Tibial nerve (tissue), 3 donors: ENCODE measurements around the gene RABEP2.

ENCODE experiments used
- CTCF ChIP-seq, 5 experiments: fragments of 200-600 bp in 3 of 5; fragments of 450-650 bp in 2 of 5; sonication (generic) in 3 of 5; IDR thresholded peaks; one replicate each; pipeline ENCODE4 v1.5.1; 2016 to 2019; ENCODE audit warnings: antibody characterized with exemption in 5 of 5, mild to moderate bottlenecking in 3 of 5, moderate library complexity in 2 of 5
- POLR2A ChIP-seq, 2 donors: fragments of 450-650 bp; IDR thresholded peaks; one replicate each; pipeline ENCODE4 v1.6.1; 2017; ENCODE audit warnings: antibody characterized with exemption in 2 of 2, mild to moderate bottlenecking in 2 of 2, moderate library complexity in 2 of 2

- TF ChIP-seq CTCF (IDR thresholded peaks at IDR 0.05) (no peak), POLR2A (IDR thresholded peaks at IDR 0.05) (no peak)
These were observed 9.9 kb downstream of the RABEP2 start for GRCh38 chr16:28915181-28915580.
